ENCODE results near the gene EDEM3. TPM values are rescaled to one million over a fixed set of nuclear protein-coding genes. Genes with fewer than 3 reads are reported as not detected.

EDEM3 gene
- total RNA-seq, 1 experiment from 2014 or later: 14.0 TPM

GRCh38 chr1:184791550-184791900 is 36.9 kb upstream of the EDEM3 start:
- Histone ChIP-seq H3T11ph (ENCODE audit: low read length) (no peak overlapping the region), H2BK20ac (ENCODE audit: low read depth, low read length, poor library complexity, severe bottlenecking) (no peak overlapping the region), H4K5ac (ENCODE audit: insufficient read length, low read depth, low read length) (no peak overlapping the region), H3K4me2 (ENCODE audit: insufficient read depth, insufficient read length, low read length) (no peak overlapping the region), H3K18ac (ENCODE audit: insufficient read length, low read depth, low read length) (no peak overlapping the region), H3K4ac (ENCODE audit: low read depth, low read length) (no peak overlapping the region), H3K9me3 (ENCODE audit: control insufficient read depth, low read depth, low read length) (no peaks in the 10 kb centered on the region), H3K27me3 (ENCODE audit: insufficient read depth, low read length) (no peaks in the 10 kb centered on the region), H3K27ac (ENCODE audit: insufficient read length, low read depth, low read length) (no peak overlapping the region), H3K4me1 (ENCODE audit: insufficient read depth, low read length) (no peaks in the 10 kb centered on the region), H3K79me2 (ENCODE audit: insufficient read depth, low read length) (no peaks in the 10 kb centered on the region), H2AFZ (ENCODE audit: low read length) (no peak overlapping the region), H2BK15ac (ENCODE audit: low read depth, low read length) (no peak overlapping the region), H4K20me1 (ENCODE audit: control insufficient read depth, insufficient read depth, insufficient read length) (no peaks in the 10 kb centered on the region), H3K23me2 (ENCODE audit: insufficient read length, low read depth, low read length, poor library complexity, severe bottlenecking) (no peaks in the 10 kb centered on the region), H2BK5ac (ENCODE audit: insufficient read length, low read length) (no peak overlapping the region), H3K56ac (ENCODE audit: insufficient read length, low read depth, low read length) (no peak overlapping the region), H4K8ac (replicated peaks; ENCODE audit: insufficient read length, low read depth, low read length) (no peak overlapping the region), H3K14ac (ENCODE audit: insufficient read depth, low read length) (no peak overlapping the region), H2BK120ac (ENCODE audit: low read depth, low read length, poor library complexity, severe bottlenecking) (no peak overlapping the region), H4K91ac (ENCODE audit: insufficient read length, low read depth, low read length) (no peak overlapping the region), H2BK12ac (ENCODE audit: insufficient read length, low read depth, low read length) (no peak overlapping the region), H2AK5ac (ENCODE audit: insufficient read length, low read length) (no peak overlapping the region), H3K79me1 (ENCODE audit: insufficient read depth, low read depth, low read length, poor library complexity, severe bottlenecking) (no peaks in the 10 kb centered on the region), H3K23ac (ENCODE audit: insufficient read length, low read depth, low read length) (no peak overlapping the region), H3K9ac (ENCODE audit: extremely low read depth, insufficient read length, low read length) (no peak overlapping the region)
- H3K4me1 Mint-ChIP-seq: peaks cover 6 to 8% of the 10 kb centered on the region in 2 experiments
- no peak overlapping the region for H3K4me3 Mint-ChIP-seq
- peaks cover 0 to 3% (median 2%) of the 10 kb centered on the region in 3 experiments; a peak in 3 of 7 replicates for H3K36me3 Mint-ChIP-seq (ENCODE audit: insufficient read depth in 1 of 3, low read depth in 3 of 3)
- WGBS (ENCODE audit: extremely low coverage, insufficient read length, low lambda C conversion rate): no CpG with 5 or more reads among the region's 2 CpGs
- H3K9me3 Mint-ChIP-seq: no peaks in the 10 kb centered on the region
- DNase-seq: no peak
- no peaks in the 10 kb centered on the region for H3K27me3 Mint-ChIP-seq (ENCODE audit: low read depth)
- no peak for TF ChIP-seq CTCF (conservative IDR thresholded peaks at IDR 0.05)
- H3K27ac Mint-ChIP-seq: no peak overlapping the region
